NCI-H187 treated with DMSO at 0.1 percent for 48 hours (cell line): ENCODE results near the gene SCN10A.

ENCODE experiments used
- DNase-seq: peaks from one replicate; lab custom pipeline; 2025; lab: John Stamatoyannopoulos, UW

The SCN10A gene

GRCh38 chr3:38720465-38720864 is 95.6 kb downstream of the SCN10A start:
- DNase-seq: no peak

- no peak for DNase-seq
Observed at GRCh38 chr3:38717355-38718240, 98.4 kb downstream of the SCN10A start.

DNA sequence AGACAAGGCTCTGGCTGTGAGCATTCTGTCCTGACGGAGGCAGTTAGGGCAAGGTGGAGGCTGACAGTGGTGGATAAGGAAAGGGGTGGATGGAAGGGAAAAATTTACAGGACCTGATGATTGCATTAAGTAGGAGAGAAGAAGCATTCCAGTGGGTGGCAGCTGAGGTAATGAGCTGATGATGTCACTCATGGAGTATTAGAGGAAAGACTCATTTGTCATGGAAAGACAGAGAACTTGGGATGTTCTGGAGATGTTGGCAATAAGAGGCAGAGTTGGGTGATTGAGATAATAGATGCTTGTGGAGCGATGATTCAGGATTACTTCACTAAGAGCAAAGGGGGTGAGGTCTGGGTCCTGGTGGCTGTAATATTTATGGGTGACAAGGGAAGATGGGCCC is 102.9 kb downstream of the SCN10A start:
- DNase-seq: no peak

DNA sequence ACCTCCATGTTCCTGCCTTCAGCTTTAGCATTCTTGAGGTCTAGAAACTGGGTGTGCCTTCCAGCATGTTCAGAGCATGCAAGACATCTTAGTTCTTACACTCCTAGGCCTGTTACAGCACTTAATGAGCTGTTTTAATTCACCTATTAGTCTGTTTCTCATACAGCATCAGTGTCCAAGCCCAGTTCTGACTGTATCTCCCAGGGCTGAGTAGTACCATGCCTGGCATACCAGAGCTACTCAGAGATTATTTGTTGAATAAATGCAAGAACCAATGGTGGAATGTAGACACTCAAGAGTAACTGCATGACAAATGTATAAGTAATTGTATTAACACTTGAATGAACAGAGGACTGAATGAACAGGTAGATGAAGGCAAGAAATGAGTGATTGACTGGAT is 104.7 kb downstream of the SCN10A start:
- no peak for DNase-seq

DNA sequence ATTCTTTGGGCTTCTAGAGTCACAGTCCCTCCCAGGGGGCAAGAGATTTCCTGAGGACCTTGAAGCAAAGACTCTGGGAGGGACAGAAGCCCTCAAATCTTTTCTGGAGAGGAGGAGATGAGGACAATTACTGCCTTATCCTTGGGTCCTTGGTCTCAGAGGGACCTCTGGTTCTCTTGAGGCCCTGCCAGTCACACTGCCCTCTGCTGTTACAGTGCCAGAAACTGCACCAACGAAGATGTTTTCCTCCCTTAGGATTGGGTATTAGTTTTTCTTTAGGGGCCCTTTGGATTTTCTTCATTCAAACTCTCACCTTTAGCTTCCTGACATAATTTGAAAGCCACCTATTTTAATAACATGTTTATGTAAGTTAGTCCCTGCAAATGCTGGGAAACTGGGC is 108.3 kb downstream of the SCN10A start:
- DNase-seq: no peak

DNA sequence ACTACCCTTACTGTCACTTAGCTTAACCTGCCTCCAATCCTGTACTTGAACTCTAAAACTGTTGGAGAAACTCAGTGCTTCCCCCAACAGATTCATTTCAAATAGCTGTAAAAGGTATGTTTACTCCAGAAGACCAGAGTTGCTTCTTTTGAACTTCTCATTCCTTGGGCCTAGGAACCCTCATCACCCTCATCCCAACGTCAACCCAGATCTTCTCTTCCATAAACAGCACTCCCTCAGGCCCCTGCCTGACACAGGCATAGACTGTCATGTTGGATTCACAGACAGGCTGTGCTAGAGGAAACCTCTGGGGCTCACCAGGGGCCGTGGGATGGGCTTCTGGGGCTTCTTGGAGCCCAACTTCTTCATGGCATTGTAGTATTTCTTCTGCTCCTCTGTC is 109.1 kb downstream of the SCN10A start:
- no peak for DNase-seq

DNA sequence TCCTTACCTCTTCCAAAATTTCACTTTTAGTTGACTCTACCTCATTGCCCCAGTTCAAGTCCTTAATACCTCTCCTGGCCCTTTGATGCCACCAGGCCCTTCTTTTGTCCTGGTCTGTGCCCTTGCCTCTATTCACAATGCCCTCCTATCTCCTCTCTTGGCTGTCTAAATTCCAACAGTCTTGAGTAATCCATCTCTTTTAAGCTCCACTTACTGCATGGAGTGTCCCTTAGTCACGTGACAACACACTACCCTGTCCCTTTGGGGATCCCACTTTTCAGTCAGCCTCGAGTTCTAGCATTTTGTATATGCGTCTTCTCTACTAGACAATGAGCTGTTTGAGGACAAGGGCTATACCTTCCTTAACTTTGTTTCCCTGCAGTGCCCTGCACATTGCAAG is 113.8 kb downstream of the SCN10A start:
- no peak for DNase-seq

DNA sequence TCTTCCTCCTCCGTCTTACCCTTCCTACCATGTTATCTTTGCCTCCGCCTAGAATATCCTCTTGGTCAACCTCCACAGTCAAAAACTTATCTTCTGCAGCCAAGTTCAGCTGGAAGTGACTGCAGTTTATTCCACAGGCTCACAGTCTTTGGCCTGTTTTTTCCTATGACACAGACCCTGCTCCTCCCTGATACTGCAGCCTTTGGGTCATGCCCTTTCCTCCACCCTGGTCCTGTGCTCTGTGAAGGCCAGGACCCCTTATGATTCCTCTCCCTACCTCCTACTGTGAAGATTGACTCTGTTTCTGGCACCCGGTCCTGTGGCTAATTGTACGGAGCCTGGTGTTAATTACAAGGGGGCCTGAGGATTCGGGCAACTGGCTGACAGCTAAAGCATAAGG is 117.3 kb downstream of the SCN10A start:
- DNase-seq: no peak

DNA sequence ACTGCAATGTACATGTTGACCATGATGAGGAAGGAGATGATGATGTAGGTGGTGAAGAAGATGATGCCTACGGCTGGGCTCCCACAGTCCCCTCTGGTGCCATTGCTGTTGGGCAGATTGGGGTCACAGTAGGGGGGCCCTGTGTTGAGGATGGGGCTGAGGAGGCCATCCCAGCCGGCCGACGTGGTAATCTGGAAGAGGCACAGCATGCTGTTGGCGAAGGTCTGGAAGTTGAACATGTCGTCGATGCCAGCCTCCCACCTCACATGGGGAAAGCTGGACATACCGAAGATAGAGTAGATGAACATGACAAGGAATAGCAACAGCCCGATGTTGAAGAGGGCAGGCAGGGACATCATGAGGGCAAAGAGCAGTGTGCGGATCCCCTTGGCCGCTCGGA is 118.0 kb downstream of the SCN10A start:
- no peak for DNase-seq

- no peak for DNase-seq
Observed at GRCh38 chr3:38696034-38696433, 120.0 kb downstream of the SCN10A start.

DNA sequence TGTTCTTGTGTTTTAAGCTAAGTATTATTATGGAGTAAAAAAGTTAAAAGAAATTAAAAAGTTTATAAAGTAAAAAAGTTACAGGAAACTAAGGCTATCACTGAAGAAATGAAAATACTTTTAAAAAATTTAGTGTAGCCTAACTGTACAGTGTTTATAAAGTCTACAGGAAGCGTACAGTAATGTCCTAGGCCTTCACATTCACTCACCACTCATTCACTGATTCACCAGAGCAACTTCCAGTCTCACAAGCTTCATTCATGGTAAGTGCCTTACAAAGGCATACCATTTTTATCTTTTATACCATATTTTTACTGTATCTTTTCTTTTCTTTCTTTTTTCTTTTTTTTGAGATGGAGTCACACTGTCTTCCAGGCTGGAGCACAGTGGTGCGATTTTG is 125.8 kb downstream of the SCN10A start:
- DNase-seq: no peak

- no peak for DNase-seq
Observed at GRCh38 chr3:38689774-38690173, 126.2 kb downstream of the SCN10A start.

DNA sequence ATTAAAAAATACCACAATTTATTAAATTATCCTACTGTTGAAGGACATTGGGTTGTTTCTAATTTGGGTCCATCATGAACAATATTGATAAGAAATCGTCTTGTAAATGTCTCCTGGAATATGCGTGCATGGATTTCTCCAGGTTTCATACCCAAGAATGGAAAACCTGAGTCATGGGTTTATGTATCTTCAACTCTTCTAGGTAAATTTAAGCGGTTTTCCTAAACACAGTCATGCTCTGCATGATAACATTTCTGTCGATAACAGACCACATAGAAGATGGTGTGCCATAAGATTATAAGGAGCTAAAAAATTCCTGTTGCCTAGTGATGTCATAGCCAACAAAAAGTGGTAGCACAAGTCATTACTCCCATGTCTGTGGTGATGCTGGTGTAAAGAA is 126.7 kb downstream of the SCN10A start:
- DNase-seq: no peak

DNA sequence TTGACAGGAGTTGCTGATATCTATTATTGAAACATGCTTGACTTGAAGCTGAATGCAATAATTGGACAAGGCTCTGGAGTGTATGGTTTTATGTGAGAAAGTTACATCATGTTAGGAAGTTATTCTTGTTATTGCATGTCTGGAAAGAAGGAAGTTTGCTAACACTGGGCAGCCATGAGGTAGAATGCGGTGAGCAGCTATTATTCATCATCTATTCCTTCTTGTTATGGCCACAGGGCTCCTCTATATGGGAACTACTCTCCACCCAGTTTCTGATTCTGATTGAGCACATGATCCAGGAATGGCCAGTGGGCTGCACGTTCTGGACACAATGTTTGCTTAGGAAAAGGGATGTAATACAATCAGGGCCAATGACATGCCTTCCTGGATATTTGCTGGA is 128.7 kb downstream of the SCN10A start:
- DNase-seq: no peak

DNA sequence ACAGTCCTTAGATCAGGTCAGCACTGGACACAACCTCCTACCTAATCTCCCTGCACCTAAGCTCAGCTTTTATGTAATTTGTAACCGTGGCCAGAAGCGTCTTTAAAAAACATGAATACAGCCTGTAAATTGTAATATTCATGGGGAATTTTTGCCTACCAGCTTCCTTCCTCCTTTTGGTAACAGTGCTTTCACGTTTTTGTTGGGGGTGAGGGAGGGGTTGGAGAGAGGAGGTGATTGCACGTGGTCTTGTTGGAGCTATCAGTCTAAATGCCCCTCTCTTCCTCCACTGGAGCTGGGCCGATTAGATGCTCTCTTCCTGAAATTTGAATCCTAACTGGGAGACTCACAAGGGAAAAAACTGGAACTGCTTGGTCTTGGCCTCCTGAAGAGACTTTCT is 131.5 kb downstream of the SCN10A start:
- DNase-seq: no peak

DNA sequence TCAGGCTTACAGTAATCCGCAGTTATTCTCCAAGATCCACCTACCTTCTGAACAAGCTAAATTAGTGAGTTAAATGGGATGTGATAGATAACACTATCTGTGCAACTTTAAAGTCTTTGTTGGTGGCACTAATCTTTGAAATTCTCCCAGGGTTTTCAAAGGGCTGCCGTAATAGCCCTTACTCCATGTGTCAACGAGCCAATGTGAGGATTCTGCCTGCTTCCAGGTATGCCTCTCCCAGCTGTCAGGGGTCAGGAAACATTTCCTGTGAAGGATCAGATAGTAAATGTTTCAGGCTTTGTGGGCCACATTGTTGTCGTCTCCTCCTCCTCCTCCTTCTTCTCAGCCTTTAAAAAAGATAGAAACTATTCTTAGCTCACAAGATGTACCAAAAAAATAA is 146.3 kb downstream of the SCN10A start:
- DNase-seq: no peak

DNA sequence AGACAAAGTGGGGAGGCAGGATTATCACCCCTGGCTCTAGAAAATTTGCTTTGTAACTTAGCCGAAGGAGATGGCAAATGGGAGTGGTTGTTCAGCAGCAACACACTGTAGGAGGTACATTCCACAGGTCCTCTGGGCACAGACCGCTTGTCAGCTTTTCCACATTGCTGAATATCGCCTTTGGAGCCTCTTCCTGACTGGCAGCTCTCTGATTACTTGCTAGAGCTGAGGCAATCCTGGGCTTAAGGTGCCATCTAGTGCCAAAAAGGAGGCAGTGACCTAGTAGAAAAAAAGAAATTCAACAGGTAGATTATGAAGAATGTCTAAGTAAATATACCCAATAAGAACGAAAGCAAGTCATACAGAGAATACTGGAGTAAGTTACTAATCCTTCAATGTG is 153.5 kb downstream of the SCN10A start:
- no peak for DNase-seq

DNA sequence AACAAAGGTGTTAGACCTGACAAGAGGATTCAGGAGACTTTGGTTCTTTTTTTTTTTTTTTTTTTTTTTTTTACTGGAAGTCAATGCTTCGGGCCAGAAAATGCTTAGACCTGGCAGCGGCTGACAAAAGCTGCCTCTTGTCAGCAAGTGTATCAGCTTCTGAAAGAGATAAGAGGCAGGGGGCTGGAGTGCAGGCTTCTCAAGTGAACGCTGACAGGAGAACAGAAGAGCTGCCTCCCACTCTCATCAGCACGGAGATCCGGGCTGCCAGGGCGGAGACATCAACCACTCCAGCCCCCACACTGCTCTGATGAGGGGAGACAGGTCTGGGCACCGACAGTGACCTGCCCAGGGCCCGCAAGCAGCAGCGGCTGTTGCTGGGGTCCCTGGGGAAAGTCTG is 157.2 kb downstream of the SCN10A start:
- DNase-seq: no peak

DNA sequence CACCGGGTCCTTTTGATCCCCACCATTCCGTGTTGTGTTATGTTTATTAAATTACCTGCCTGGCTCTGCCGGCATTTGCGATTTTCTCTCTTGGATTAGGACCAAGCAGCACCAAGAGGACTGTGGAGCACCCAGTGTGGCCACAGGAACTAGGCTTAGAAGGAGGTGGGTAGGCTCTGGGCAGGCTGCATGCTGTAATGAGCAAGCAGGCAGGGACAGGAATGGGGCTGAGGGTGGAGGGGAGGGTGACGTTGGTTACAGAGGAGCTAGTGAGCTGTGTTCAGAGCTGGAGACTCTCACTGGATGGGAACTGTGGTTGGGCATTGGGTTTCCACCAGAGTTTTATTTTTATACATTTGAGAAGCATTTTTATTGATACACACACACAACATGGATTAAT is 158.6 kb downstream of the SCN10A start:
- no peak for DNase-seq

GRCh38 chr3:38655708-38656300 is 160.2 kb downstream of the SCN10A start:
- no peak for DNase-seq

GRCh38 chr3:38653685-38654537 is 162.1 kb downstream of the SCN10A start:
- no peak for DNase-seq

- DNase-seq: no peak
Observed at GRCh38 chr3:38652934-38653333, 163.1 kb downstream of the SCN10A start.
